ENCODE data around the gene SORCS3. TPM values are rescaled to one million over a fixed set of nuclear protein-coding genes. Genes with fewer than 3 reads are reported as not detected.

SORCS3 gene
- total RNA-seq, 1 experiment from 2014 or later = 0.04 TPM

DNA sequence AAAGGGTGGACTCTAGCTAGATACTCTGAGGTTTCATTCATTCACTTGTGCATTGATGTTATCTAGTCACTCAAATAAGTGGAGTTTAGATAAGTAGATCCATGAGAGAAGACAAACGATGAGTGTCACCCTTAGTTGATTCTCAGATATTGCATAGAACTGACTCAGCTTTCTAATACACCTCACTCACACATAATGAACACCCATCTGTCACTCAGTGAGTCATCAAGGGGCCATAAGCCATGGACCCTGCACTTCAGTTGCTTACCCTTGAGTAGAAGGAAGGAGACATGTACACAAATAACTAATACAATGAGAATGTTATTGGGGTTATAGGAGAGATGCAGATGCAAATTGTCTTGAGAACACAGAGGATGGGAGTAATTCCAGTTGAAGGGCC lies 163.8 kb downstream of the SORCS3 start:
- Histone ChIP-seq H3T11ph (ENCODE audit: low read length) (no peak overlapping the region), H4K91ac (ENCODE audit: insufficient read length, low read depth, low read length) (no peak overlapping the region), H3K79me1 (ENCODE audit: insufficient read depth, low read depth, low read length, poor library complexity, severe bottlenecking) (no peaks in the 10 kb centered on the region), H3K79me2 (ENCODE audit: insufficient read depth, low read length) (no peaks in the 10 kb centered on the region), H3K23me2 (ENCODE audit: insufficient read length, low read depth, low read length, poor library complexity, severe bottlenecking) (no peaks in the 10 kb centered on the region), H3K4me2 (ENCODE audit: insufficient read depth, insufficient read length, low read length) (no peak overlapping the region), H3K4me1 (ENCODE audit: insufficient read depth, low read length) (peaks cover 4% of the 10 kb centered on the region; the same call in 1 of the 2 replicates), H4K20me1 (ENCODE audit: control insufficient read depth, insufficient read depth, insufficient read length) (no peaks in the 10 kb centered on the region), H2BK5ac (ENCODE audit: insufficient read length, low read length) (no peak overlapping the region), H2BK120ac (ENCODE audit: low read depth, low read length, poor library complexity, severe bottlenecking) (no peak overlapping the region), H2AFZ (ENCODE audit: low read length) (no peak overlapping the region), H3K23ac (ENCODE audit: insufficient read length, low read depth, low read length) (no peak overlapping the region), H2AK5ac (ENCODE audit: insufficient read length, low read length) (no peak overlapping the region), H3K9ac (ENCODE audit: extremely low read depth, insufficient read length, low read length) (no peak overlapping the region), H4K5ac (ENCODE audit: insufficient read length, low read depth, low read length) (no peak overlapping the region), H3K14ac (ENCODE audit: insufficient read depth, low read length) (no peak overlapping the region), H2BK20ac (ENCODE audit: low read depth, low read length, poor library complexity, severe bottlenecking) (no peak overlapping the region), H3K4ac (ENCODE audit: low read depth, low read length) (no peak overlapping the region), H4K8ac (replicated peaks; ENCODE audit: insufficient read length, low read depth, low read length) (no peak overlapping the region), H2BK12ac (ENCODE audit: insufficient read length, low read depth, low read length) (no peak overlapping the region), H3K27ac (ENCODE audit: insufficient read length, low read depth, low read length) (no peak overlapping the region), H3K27me3 (ENCODE audit: insufficient read depth, low read length) (no peaks in the 10 kb centered on the region), H2BK15ac (ENCODE audit: low read depth, low read length) (no peak overlapping the region), H3K9me3 (ENCODE audit: control insufficient read depth, low read depth, low read length) (no peaks in the 10 kb centered on the region), H3K18ac (ENCODE audit: insufficient read length, low read depth, low read length) (no peak overlapping the region), H3K56ac (ENCODE audit: insufficient read length, low read depth, low read length) (no peak overlapping the region)
- TF ChIP-seq, protein P1, sequence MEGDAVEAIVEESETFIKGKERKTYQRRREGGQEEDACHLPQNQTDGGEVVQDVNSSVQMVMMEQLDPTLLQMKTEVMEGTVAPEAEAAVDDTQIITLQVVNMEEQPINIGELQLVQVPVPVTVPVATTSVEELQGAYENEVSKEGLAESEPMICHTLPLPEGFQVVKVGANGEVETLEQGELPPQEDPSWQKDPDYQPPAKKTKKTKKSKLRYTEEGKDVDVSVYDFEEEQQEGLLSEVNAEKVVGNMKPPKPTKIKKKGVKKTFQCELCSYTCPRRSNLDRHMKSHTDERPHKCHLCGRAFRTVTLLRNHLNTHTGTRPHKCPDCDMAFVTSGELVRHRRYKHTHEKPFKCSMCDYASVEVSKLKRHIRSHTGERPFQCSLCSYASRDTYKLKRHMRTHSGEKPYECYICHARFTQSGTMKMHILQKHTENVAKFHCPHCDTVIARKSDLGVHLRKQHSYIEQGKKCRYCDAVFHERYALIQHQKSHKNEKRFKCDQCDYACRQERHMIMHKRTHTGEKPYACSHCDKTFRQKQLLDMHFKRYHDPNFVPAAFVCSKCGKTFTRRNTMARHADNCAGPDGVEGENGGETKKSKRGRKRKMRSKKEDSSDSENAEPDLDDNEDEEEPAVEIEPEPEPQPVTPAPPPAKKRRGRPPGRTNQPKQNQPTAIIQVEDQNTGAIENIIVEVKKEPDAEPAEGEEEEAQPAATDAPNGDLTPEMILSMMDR (conservative IDR thresholded peaks at IDR 0.05) = no peak
- H3K27ac Mint-ChIP-seq = no peak overlapping the region
- peaks cover 0 to 2% (median 0%) of the 10 kb centered on the region in 3 experiments; a peak in 3 of 7 replicates for H3K36me3 Mint-ChIP-seq (ENCODE audit: insufficient read depth in 1 of 3, low read depth in 3 of 3)
- H3K4me1 Mint-ChIP-seq = peaks cover 12 to 15% of the 10 kb centered on the region in 2 experiments
- DNase-seq = no peak
- H3K27me3 Mint-ChIP-seq (ENCODE audit: low read depth) = no peaks in the 10 kb centered on the region
- no peaks in the 10 kb centered on the region for H3K9me3 Mint-ChIP-seq
- no CpG with 5 or more reads among the region's 1 CpG for WGBS (ENCODE audit: extremely low coverage, insufficient read length, low lambda C conversion rate)
- no peak overlapping the region for H3K4me3 Mint-ChIP-seq

All from H9 (cell line).